C4-2B (cell line): ENCODE data around the gene RDX.

ENCODE experiments used
- H3K27ac ChIP-seq: fragments of 450-650 bp; 2 replicates; pipeline ENCODE4 v1.5.1; 2017
- ZFX ChIP-seq: fragments of 450-650 bp; IDR thresholded peaks from 2 replicates; pipeline ENCODE4 v1.6.1; 2017
- TF ChIP-seq, protein P1 (sequence below): fragments of 450-650 bp; conservative IDR thresholded peaks from 2 replicates; pipeline ENCODE4 v1.5.1; 2017; ENCODE audit warnings: mild to moderate bottlenecking

Gene RDX

DNA sequence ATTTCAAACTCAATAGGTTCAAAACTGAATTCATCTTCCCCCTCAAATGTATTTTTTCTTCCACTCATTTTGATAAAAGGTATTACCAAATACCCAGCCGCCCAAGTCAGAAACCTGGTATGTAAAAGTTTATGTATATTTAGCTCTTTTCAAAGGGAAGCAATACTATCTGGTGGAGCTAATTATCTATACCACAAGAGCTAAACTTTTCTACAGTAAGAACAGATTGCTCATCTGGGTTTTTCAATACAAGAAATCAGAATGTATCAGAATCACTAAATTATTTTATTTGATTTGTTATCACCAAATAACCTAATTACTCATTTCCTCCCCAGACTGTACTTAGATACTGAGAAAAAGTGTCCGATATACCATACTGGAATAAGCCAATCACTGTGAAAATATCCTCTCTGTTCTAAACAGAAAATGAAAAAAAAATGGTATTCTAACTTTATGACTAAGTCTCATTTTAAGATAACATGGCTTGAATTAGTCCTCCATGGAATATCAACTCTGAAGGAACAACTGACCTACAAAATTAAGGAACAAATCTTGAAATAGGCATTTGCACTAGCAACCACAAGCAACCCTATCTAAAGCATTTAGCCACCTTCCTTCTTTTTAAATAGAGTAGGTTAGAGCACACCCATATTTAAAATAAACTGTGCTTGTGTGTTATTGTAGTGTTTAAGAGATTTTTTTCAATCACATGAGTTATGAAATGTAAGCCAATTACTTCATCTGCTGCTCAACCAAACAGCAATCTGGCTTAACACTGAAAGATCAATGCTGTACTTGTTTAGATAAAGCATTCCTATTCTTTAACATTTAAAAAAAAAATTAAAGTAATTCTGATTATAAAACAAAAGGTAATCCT, 35.0 kb downstream of the RDX start:
- TF ChIP-seq, protein P1, sequence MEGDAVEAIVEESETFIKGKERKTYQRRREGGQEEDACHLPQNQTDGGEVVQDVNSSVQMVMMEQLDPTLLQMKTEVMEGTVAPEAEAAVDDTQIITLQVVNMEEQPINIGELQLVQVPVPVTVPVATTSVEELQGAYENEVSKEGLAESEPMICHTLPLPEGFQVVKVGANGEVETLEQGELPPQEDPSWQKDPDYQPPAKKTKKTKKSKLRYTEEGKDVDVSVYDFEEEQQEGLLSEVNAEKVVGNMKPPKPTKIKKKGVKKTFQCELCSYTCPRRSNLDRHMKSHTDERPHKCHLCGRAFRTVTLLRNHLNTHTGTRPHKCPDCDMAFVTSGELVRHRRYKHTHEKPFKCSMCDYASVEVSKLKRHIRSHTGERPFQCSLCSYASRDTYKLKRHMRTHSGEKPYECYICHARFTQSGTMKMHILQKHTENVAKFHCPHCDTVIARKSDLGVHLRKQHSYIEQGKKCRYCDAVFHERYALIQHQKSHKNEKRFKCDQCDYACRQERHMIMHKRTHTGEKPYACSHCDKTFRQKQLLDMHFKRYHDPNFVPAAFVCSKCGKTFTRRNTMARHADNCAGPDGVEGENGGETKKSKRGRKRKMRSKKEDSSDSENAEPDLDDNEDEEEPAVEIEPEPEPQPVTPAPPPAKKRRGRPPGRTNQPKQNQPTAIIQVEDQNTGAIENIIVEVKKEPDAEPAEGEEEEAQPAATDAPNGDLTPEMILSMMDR, result no peak
- no peak for TF ChIP-seq ZFX

GRCh38 chr11:110253525-110253924, 42.9 kb downstream of the RDX start:
- H3K27ac ChIP-seq, result no peak overlapping the region
- no peak for TF ChIP-seq ZFX
- TF ChIP-seq, protein P1, result no peak

More for the DNA sequence above, 35.0 kb downstream of the RDX start:
- H3K27ac ChIP-seq, result no peak overlapping the region

GRCh38 chr11:110251836-110252235, 44.6 kb downstream of the RDX start:
- H3K27ac ChIP-seq, result no peak overlapping the region
- TF ChIP-seq, protein P1, result no peak

DNA sequence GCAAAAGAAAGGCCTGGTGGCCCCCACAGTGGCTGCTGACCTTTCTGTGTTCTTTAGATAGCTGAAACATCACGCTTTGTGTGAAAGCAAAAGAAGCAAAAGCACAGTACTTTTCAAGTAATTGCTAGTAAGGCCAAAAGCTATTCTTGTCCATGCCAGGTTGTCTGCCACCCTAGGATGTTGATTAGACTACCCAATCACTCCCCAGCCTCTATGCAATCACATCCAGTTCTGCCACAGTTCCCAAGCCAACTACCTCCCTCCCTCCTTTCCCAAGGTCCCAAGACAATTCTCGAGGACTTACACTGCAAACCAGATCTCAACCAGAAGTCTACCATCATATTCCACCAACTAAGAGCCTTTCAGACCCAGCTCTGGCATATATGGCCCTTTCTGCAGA, 46.2 kb downstream of the RDX start:
- no peak overlapping the region for H3K27ac ChIP-seq

DNA sequence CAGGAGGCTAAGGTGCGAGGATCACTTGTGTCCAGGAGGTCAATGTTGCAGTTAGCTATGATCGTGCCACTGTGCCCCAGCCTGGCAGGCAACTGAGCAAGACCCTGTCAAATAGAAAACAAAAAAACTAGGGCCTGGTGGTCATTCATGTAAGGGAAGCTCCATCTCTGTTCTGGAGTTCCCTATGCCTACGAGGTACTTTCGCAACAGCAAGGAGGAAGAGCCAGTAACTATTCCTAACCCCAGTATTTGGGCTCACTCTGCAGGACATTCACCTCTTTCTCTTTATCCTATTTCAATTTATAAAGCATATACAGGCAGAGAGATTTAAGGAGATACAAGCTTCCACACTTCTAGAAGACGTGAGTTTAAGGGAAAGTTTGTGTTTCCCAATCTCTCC, 46.6 kb downstream of the RDX start:
- no peak overlapping the region for H3K27ac ChIP-seq
- TF ChIP-seq, protein P1, result no peak

More for the DNA sequence above, 46.2 kb downstream of the RDX start:
- TF ChIP-seq, protein P1, result no peak
- no peak for TF ChIP-seq ZFX

- no peak overlapping the region for H3K27ac ChIP-seq
- TF ChIP-seq, protein P1, result peak; percentile 51
- no peak for TF ChIP-seq ZFX
Measured at GRCh38 chr11:110249066-110249465, 47.3 kb downstream of the RDX start.

GRCh38 chr11:110243791-110244190, 52.6 kb downstream of the RDX start:
- TF ChIP-seq, protein P1, result no peak
- no peak overlapping the region for H3K27ac ChIP-seq
